Skin epidermis (tissue), 12 donors: Measurements from ENCODE around the gene S100A11.

Experiments
- H3K27ac ChIP-seq, 21 experiments: fragments of 200-600 bp; sonication (generic) in 11 of 21; one replicate each; pipeline ENCODE4 v1.5.0; 2020; ENCODE audit warnings: mild to moderate bottlenecking in 3 of 21, inconsistent platforms in 2 of 21, moderate library complexity in 2 of 21
- H3K4me3 ChIP-seq, 7 experiments: fragments of 200-600 bp; sonication (generic) in 2 of 7; one replicate each; pipeline ENCODE4 v1.5.0; 2020; ENCODE audit warnings: inconsistent platforms in 2 of 7, mild to moderate bottlenecking in 2 of 7, moderate library complexity in 1 of 7

Gene S100A11

DNA sequence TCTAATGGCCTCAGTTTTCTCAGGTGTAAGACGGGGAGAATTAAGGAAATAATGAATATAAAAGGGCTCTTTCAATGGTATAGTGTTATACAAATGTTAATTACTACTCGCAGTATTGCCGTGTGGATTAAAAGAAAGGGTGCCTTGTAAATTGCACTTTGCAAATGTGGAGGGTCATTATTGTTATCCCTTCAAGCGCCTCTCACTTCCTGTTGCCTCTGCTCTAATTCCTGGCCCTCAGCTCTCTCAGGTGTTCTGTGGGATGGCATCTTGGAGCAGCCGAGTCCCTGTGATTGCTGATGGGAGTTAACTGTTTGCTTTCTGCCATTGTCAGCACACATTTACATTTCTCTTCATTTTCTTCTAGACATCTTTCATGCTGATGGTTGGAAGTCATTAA, 7.1 kb upstream of the S100A11 start:
- Histone ChIP-seq H3K4me3 (no peak overlapping the region), H3K27ac (no peak overlapping the region)

DNA sequence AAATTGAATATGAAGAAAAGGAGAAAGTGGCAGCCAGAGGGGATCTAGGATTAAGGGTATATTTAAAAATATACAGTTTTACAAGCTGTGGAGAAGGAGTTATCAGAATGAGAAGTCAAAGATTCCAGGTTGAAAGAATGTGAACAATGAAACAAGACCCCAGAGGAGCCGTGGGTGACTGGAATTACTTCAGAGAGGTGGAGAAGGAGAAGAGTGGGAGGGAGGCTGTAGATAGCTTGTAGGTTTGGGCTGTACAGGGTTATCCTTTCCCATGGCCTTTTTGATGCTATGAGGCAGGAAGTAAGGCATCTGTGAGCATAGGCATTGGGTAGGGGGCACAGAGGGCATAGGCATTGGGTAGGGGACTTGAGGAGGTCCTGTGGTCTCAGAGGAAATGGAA, 5.2 kb upstream of the S100A11 start:
- Histone ChIP-seq H3K27ac (no peak overlapping the region), H3K4me3 (no peak overlapping the region)

DNA sequence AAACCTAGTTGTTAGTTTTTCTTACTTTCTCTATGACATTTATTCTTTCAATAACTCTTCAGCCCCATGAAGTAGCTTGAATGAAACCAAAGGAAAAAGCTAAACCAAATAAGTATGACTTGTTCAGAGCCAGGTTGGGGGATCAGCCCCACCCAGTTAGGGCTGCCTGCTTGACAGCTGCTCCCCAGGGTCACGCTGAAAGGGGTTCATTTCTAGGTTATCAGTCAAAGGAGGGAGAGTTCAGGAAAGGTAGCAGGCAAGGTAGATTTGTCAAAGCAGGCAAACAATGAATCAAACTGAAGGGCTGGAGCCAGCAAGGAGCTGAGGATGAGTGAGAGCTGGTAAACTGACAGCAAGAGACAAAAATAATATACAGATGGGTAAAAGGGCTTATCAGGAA, 3.1 kb upstream of the S100A11 start:
- no peak overlapping the region for H3K27ac ChIP-seq
- no peak overlapping the region for H3K4me3 ChIP-seq

DNA sequence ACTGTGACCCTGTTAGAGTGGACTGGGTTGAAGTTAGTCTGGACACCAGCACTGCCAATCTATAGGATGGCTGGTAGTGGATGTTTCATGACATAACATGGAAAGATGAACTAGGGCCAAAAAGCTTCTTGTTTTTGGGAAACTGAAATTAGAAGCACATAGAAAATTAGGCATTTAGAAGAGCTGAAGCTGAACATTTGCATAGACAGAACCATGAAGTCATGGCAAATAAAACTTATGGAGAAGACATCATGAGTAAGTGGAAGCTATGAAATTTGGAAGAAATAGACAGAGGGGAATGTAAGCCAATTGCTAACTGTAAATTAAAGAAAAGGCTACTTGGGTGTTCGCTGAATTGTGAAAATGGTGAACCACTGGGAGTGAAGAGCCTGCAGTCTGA, 2.7 kb upstream of the S100A11 start:
- H3K4me3 ChIP-seq, result no peak overlapping the region
- H3K27ac ChIP-seq, result no peak overlapping the region

DNA sequence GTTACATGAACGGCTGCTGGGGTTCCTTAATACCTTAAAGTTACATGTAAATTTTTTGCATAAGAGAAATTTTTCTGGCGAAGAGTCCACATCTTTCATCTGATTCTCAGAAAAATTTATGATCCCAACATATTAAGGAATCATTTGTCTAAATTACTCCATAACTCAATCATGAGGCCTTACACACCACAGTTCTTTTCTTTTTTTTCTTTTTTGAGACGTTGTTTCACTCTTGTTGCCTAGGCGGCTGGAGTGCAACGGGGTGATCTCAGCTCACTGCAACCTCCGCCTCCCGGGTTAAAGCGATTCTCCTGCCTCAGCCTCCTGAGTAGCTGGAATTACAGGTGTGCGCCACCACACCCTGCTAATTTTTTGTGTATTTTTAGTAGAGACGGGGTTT, 2.1 kb upstream of the S100A11 start:
- peak overlapping the region in 6 of 21 experiments; percentile 48 to 99 (median 96) for H3K27ac ChIP-seq

DNA sequence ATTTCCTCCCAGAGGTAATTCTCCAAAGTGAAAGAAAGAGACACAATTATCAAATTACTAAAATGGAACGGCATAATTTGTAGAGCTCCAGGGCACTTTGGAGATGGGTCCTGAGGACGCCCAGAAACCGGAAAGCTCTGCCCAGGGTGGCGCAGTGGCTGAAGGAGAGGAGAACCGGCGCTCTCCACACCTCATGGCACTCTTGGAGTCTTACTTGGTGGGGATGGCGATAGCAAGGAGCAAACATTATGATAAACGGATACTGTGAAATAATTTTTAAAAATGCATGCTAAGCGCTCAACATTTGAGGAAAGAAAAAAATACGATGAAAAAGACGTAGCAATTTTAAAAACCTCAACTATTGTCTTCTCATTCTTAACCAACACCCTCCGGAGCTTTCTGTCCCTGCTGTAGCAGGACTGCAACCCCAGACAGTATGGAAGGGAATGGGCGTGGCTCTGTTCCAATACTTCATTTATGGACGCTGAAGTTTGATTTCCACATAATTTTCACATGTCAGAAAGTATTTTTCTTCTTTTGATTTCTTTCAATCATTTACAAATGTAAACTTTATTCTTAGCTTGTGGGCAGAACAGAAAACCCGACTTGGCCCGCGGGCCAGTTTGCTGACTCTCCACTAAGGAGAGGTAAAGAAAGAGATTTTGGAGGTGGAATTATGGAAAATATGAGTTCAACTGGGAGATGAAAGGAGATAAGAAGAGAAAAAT, 1.1 kb downstream of the S100A11 start:
- H3K4me3 ChIP-seq, result peak overlapping the region; percentile 60 to 81 (median 66)
- H3K27ac ChIP-seq, result peak overlapping the region; percentile 85 to 100 (median 98)

More for the DNA sequence above, 2.1 kb upstream of the S100A11 start:
- no peak overlapping the region for H3K4me3 ChIP-seq

DNA sequence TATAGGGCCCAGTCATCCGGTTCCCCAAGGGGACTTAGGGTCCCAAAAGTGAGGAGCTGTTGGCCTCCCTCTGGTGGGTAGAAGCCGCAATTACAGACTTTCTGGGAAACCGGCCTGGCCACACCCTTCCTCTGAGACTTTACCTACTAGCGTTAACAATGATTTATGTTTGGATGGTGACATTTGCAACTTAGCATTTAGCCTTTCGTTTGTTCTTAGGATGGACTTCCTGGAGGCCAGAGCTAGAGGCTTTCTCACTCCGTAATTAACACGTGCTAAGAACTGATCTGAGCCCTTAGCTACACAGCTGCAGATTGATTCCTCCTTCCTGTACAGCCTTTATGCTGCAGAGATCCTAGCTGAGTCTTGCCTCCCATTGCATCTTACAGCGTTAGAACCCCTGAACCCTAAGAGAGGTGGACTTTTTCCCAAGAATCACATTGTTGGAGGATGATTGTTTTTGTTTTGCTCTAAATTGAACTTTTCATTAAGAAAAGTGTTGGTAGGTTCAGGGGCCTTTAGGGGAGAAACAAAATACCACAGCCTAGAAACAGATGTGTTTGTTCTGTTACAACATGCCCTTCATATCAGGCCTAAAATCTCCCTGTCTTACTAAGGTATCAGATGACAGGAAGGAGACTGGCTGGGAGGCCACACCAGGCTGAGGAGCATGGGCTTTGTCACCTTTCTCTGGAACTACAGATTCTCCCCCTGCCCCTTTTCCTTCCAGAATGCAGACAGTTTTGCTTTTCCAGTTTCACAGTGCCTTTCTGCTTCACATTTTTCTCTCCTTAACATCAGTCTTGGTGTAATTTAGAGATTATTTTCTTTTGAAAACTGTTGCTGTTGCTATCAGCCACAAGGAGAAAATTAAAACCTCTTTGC, 1.9 kb downstream of the S100A11 start:
- peak overlapping the region; percentile 60 to 81 (median 66) for H3K4me3 ChIP-seq
- H3K27ac ChIP-seq, result peak overlapping the region; percentile 66 to 100 (median 98)

DNA sequence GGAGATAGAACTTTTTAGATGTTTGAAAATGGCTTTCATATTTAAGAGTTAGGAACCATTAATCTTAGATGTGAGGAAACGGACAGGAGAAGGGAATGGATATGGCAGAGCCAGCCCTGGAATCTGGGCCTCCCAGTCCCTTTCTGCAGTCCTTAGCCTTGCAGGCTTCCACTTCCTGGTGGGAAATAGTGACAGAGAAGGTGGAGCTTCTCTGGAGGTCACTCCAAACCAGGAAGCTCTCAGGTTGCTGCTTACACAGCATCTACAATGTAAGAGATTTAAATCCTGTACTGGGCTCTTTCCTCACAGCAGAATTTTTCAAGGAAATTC, 2.5 kb downstream of the S100A11 start:
- Histone ChIP-seq H3K27ac (peak overlapping the region in 20 of 21 experiments; percentile 85 to 100 (median 98)), H3K4me3 (peak overlapping the region; percentile 60 to 81 (median 66))

DNA sequence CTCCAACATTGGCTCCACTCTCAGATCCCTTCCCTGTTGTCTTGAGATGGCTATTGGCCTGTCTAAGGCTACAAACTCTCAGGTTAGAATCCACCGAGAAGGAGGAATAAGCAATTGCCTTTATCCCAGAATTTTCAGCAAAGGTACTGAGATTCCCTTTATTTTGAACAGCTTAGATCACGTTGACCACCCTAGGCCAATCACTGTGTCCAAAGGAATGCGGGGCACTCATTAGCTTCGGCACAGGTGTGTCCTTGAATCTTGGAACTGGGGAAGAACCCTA, 6.9 kb downstream of the S100A11 start:
- Histone ChIP-seq H3K27ac (peak overlapping the region in 3 of 21 experiments; percentile 3 to 50 (median 38)), H3K4me3 (no peak overlapping the region)

DNA sequence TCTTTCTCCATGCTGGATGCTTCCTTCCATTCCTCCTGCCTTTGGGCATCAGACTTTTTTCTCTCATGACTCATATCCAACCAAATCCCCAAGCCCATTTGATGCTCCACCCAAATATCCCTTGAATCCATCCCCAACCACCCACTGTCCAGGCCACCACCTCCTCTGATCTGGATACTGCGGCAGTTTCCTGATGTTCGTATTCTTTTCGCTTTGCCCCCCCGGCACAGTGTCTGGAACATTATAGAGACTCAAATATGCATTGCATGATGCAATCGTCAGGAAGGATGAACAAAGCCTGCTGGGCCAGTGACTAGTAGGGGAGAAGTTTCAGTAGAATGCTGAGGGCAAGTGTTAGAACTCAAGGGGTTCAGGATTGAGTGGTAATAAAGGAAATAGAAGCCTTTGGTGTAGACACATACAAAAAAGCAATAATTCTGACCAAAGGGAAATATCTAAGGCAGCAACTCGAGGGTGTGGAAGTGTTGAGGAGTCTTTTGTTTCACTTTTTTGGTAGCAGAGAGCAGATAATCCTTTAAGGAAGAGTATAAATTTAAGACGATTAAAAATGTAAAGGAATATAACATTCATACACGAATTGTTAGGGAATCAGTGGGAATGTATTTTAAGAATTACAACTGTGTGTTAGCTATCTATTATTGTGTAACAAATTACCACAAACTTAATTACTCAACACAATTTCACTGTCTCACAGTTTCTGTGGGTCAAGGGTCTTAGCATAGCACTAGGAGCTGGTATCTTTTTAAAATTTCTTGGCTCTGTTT, 7.5 kb downstream of the S100A11 start:
- Histone ChIP-seq H3K27ac (peak overlapping the region in 4 of 21 experiments; percentile 3 to 50 (median 28)), H3K4me3 (no peak overlapping the region)

DNA sequence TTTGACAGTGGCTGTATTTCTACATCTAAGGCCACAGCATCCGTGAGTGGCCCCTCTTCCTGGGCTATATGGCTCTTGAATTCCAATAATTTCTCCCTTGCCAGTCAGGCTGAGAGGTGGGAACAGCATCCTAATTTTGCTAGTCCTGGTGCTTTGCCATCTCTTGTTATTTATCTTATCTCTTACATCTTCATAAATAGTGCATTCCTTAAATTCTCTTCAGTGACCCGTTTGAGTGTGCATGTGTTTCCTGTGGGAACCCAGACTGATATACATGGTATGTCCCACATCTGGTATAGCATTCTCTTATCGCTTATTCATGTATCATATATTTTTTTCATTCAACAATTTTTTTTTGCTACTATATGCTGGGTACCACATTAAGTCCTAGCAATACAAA, 9.9 kb downstream of the S100A11 start:
- Histone ChIP-seq H3K27ac (no peak overlapping the region), H3K4me3 (no peak overlapping the region)

DNA sequence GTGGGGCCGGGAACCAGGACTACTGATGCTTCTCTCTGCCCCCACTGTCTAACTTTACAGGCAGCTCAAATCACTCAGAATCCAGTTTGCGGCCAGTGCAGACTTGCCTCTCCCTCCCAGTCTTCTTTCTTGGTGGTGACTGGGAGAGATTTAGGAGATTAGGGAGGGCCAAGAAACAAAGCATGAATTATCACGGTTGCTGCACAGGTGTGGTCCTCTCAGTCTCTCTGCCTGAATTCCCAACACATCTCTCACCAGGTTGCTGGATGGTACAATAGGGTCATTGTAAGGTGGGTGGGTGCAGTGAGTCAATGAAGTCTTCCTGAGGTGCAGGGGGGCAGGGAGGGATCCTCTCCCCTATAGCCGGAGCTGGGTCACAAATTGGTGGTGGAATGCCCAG, 12.6 kb downstream of the S100A11 start:
- H3K27ac ChIP-seq, result peak overlapping the region in 14 of 21 experiments; percentile 2 to 87 (median 43)
- no peak overlapping the region for H3K4me3 ChIP-seq

DNA sequence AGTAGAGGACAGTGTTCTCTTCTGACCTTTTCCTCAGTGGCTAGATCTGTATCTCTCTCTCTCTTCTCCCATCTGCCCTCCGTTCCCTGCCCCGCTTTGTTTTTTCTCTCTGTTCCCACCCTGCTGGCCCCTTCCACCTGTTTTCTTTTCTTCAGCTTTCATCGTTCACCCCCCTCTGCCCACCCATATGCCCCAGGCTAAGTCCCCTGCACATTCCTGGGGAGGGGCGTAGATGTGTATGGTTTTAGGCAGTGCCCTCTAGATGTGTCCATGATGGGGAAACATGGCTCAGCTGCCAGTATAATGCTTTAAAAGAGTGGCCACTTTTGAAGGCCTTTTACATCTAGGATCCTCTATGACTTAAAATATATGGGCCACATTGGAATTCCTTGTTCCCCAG, 13.6 kb downstream of the S100A11 start:
- Histone ChIP-seq H3K27ac (peak overlapping the region in 17 of 21 experiments; percentile 2 to 87 (median 37)), H3K4me3 (no peak overlapping the region)

DNA sequence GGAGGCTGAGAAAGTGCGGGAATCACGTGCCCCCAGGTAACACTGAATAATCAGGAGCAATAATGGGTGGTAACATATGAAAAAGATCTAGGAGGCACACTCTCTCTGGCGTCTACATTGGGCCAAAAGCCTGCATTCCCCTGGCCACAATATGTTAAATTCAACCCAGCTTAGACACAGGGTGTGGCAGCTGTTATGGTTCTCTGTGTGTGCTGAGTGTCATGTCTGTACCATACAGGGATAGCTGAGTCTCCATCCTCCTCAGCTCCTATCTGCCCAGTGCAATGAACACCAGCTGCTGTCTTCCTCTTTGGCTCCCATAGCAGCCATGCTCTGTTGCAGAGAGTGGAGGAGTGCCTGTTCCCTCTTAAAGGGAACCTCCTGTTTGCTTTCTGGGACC, 14.3 kb downstream of the S100A11 start:
- Histone ChIP-seq H3K27ac (peak overlapping the region in 2 of 21 experiments; percentile 55 to 87), H3K4me3 (no peak overlapping the region)

DNA sequence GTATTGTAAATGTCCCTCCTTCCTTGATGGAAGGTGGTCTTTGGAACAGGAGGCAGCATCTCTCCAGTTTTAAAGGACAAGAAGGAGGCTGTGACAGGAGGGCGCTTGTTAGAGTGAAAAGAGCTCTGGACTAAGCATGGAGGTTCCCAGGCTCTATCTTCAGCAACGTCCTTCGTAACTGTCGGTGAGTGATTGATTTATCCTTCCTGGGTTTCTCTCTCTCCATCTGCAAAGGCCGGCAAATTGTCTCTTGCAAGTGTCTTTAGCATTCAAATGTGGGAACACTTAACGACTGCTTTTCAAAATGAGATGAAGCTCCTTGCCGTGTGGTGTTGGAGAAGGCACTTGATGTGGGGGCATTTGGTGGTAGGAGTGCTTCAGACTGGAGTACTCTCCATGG, 15.2 kb downstream of the S100A11 start:
- Histone ChIP-seq H3K27ac (peak overlapping the region in 1 of 21 experiments; percentile 30), H3K4me3 (no peak overlapping the region)

DNA sequence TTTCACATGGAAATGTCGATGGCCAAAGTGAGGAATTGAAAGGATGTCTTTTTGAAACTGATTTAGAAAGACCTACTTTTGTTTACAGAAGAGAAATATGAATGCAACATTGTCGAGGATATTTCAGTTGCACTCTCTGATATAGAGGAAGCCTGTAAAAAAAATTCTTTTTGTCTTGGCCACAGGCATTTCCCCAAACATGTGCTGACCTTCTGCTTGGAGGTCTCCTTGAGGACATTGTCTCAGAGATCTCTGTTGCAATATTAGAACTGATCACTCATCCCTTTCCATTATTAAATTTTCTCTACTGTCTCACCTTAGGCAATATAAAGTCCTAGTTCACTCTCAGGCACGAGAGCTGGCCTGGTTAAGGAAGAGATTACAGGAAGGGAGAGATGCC, 16.0 kb downstream of the S100A11 start:
- Histone ChIP-seq H3K27ac (peak overlapping the region in 1 of 21 experiments; percentile 30), H3K4me3 (no peak overlapping the region)

DNA sequence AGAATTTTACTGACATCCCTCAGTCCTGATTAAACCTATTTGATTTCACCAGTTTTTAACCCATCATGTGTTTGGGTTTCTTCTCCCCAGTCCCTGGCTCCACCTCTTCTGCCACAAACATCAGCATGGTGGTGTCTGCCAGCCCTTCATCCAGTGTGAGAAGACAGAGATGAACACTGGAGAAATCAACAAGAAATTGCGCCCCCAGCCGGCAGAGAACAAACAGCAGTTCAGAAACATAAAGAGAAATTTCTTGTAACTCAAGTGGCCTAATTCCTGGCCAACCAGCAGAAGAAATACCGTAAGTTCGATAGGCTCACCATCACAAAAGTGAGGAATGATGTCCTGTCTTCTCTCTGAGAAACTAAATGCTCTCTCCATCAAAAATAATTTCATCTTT, 18.3 kb downstream of the S100A11 start:
- H3K27ac ChIP-seq, result no peak overlapping the region
- no peak overlapping the region for H3K4me3 ChIP-seq

DNA sequence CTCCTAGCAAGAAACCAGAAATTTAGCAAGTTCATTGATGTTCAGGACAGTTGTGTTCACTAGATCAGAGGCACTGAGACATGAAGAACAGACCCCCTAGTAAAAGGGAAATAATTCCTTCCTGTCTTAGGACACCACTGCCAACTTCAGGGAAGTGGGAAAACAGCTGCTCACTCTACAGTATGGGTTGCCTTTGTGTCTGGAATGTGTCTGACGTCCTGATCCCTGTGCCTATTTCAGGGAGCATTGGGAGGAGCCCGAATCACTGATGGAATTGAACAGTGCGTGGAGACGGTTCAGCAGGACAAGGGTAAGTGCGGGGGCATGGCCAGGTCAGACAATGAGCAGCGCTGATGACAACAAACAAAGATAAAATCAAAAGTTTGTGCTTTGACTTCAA, 21.0 kb downstream of the S100A11 start:
- H3K4me3 ChIP-seq, result no peak overlapping the region
- no peak overlapping the region for H3K27ac ChIP-seq

DNA sequence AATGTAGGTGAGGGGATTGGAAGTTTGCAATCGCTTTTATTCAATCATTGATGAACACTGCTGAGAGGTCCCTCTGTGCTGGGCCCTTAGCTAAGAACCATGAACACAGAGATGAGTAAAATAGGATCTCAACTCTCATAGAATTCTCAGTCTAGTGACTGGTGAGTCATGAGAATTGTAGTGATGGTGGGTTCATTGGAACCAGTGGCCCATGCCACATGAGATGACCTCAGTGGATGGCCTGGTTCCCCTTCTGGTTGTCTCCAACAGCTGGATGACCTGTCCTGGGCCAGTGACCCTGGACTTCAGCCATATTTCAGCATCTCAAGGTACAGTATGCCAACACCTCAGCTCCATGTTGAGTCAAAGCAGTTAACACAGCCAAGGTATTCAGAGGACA, 21.9 kb downstream of the S100A11 start:
- H3K4me3 ChIP-seq, result no peak overlapping the region
- H3K27ac ChIP-seq, result no peak overlapping the region

DNA sequence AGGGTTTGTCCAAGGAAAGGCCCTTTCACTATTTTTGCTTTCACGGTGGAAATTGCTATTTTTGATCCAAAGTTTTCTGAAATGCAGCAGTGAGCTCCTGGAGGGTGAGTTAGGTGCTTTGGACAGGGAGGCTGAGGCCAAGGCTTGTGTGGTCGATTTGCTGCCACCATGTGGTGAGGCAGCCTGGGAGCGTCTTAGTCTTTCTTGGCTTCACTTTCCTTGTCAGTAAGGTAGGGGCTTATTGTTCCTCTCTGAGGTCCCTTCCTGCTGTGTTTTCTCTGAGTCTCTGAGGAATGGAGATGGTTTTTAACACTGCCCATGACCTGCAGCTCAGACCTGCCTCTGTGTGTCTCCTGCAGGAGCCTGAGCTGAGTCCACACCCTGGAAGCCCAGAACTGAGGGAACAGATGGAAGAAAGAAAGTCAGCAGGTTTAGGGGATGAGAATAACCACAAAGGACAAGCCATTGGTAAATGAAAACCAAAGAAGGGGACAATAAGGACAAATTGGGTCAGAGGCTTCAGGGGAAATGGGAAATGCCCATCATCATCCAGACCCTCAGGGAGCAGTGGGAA, 23.1 kb downstream of the S100A11 start:
- H3K27ac ChIP-seq, result no peak overlapping the region

More for the DNA sequence above, 23.1 kb downstream of the S100A11 start:
- no peak overlapping the region for H3K4me3 ChIP-seq
